Stimulated activated CD8-positive, alpha-beta memory T cell treated with anti-CD3 and anti-CD28 coated beads, Interleukin-4, amount 100 ng/mL, for 24 hours (primary cell): Measurements from ENCODE around the gene LRP5.
"Not testable (repeated sequence)": the region's sequence is repeated elsewhere in the genome, so short reads cannot be mapped to it uniquely, and the experiment has no call there.

Experiments
- DNase-seq: peaks from one replicate; pipeline ENCODE4 v3.0.0-alpha.2; 2020; ENCODE audit warnings: low read depth

The LRP5 gene

DNA sequence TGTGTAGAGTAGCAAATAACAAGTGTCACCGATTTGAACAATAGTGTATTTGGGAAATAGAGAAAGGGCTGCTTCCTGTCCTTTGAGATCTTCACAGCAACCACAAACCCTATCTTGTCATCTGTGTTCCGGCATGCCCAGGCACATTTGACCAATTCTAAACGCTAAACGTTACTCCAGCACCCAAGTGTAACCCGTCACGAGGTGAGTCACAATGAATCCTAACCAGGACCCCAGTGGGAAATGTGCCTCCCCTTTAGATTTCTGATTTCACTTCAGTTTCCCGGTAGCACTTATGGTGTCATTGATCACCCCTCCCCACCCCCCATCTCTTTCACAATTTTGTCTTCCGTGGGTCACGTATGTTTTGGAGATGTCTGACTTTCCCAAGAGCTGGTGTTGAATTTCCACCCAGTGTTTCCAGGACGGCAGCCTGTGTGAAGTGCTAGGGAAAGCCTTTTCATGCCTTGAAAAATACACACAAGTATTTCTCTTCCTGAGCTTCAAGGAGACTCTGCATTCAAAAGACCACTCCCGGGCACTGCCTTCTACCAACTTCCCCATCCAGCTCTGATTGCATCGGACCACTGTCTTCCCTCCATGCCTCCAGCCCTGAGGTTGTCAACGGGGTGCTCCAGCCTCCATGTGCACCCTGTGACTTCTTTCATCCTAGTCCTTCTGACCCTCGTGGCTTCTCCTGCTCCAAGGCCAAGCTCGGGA lies 30.1 kb upstream of the LRP5 start:
- DNase-seq = peak; percentile 9

DNA sequence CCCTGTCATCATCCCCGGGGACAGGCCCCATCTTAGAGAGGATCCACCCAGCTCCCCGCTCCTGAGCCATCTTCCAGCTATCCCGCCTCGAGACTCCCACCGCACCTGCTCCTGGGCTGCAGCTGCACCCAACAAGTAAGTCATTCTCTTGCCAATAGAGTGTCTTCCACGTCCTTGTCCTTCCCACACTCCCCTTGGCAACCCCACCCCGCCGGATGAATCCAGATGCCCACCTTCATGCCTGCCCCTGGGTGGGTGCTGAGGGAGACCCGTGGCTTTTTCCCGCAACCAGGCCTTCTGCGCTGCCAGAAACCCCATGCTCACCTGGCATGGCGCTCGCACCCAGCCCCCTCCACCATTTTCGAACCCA lies 29.5 kb upstream of the LRP5 start:
- DNase-seq = no peak

DNA sequence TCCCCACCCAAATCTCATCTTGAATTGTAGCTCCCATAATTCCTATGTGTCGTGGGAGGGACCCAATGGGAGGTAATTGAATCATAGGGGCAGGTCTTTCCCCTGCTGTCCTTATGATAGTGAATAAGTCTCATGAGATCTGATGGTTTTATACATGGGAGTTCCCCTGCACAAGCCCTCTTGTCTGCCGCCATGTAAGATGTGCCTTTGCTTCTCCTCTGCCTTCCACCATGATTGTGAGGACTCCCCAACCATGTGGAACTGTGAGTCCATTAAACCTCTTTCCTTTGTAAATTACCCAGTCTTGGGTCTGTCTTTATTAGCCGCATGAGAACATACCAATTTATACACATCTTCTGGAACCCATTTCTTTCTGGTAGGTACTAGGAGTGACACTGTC lies 27.8 kb upstream of the LRP5 start:
- not testable (repeated sequence) for DNase-seq

DNA sequence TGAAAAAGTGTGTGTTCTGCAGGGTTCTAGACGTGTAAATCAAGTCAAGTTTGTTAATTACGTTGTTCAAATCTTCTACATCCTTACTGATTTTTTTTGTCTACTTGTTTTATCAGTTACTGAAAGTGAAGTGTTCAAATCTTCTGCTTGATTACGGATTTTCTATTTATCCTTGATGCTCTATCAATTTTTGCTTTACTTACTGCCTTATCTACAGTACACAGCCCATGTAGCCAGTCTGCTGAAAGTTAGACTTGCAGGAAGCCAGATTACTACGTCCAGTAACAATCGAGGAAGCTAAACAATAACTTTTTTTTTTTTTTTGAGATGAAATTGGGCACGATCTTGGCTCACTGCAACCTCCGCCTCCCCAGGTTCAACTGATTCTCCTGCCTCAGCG lies 25.0 kb upstream of the LRP5 start:
- DNase-seq = no peak

DNA sequence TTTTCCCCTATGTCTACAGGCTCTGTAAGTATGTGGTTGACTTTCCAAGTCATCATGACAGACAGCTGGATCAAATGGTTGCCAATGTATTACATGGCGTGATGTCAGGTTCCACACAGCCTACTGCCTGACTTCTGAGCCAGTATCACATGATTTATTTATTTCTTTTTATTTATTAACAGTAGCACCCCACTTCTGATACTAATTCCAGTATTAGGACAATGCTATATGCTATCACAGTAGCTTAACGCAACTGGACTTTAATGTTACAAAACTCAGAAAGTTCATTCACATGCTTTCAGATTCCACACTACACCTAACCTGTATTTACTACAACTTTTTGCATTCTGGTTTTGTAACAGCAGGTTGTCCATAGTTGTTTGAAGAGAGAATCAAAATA lies 22.9 kb upstream of the LRP5 start:
- DNase-seq = no peak

DNA sequence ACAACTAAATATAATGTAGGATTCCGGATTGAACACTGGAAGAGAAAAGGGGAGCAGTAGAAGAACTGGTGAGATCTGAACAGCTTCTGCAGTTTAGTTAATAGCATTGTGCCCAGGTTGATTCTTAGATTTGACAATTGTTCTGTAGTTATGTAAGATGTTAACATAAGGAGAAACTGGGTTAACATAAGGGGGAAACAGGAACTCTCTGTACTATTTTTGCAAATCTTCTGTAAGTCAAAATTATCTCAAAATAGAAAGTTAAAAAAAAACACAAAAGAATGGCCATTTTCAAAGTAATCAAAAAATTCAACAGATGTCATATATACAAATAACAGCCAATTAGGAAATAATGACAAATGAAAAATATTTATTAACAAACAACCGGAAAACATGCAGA lies 18.7 kb upstream of the LRP5 start:
- DNase-seq = no peak

DNA sequence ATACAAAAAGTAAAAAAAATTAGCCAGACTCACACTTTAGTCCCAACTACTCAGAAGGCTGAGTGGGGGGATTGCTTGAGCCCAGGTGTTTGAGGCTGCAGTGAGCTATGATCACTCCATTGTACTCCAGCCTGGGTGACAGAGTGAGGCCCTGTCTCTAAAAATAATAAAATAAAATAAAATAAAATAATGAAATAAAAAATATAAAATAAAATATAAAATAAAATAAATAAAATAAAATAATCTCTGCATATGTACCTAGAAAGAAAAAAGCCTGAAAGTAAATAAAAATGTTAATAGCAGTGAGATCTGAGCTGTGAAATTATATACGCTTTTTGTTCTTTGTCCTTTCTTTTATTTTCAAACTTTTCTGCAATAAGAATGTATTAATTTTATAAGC lies 17.1 kb upstream of the LRP5 start:
- DNase-seq = no peak

DNA sequence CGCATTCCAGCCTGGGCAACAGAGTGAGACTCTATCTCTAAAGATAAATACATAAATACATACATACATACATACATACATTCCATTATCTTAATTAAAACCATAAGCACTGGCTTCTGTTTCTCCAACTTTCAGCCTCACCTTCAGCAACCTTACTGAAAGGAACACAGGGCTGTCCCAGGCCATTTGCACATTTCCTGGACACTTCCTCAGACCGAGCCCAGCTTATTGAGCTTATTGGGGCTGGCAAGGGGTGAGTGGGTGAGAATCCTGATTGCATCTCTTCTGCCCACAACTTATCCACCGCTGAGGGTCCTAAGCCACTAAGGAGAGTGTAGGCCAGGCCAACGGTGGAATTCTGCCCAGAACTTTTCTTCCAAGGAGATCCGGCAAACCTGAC lies 16.5 kb upstream of the LRP5 start:
- no peak for DNase-seq

DNA sequence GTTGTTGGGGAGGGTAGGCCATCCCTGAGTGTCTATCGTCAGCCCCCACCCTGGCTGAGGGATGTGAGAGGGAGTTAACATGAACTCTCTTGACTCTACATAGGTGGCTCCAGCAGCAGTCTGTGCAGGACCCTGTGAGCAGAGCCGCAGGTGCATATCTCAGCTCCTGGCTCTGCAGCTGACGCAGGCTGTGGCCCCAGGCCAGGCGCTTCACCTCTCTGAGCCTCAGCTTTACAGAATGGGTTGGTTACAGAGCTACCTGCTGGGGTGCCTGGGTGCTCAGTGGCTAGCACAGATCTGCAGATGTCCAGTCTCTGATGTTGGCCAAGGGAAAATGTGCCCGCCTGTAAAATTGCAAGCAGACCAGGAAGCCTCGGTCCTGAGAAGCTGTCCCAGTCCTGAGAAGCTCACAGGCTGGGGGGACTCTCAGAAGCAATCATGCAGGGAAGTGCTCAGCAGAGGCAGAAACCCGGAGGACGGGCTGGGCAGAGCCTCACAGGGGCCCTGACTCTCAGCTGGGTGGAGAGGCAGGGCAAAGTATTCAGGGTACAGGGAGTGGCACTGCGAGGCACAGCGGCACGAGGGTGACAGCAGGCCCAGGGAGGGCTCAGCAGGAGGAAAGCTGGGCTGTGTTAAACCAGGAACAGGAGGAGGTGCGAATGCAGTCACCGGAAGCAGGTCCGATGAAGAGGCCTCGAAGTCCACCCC lies 15.9 kb upstream of the LRP5 start:
- no peak for DNase-seq

DNA sequence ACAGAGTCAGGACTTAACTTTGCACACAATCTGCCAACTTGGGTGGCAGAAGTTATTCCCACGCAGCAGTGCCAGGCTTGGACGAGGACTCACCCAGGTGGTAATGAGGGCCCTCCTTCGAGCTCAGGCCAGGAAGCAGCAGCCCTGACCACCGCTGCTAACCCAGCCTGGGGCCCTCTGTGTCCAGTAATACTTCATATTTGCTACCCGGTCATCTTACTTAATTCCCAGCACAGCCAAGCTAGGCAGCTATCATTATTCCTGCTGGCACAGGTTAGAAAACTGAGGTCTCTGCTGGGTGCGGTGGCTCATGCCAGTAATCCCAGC lies 15.4 kb upstream of the LRP5 start:
- DNase-seq = no peak

DNA sequence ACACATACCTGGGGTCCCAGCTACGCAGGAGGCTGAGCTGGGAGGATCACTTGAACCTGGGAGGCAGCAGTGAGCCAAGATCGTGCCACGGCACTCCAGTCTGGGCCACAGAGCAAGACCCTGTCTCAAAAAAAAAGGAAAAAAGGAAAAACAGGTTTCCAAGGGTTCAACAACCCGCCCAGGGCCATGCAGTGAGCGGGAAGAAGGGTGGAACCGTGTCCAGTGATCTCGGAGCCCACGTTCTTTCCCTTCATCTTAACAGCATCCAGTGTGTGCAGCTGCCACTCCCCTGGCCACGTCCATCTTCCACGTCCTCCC lies 14.9 kb upstream of the LRP5 start:
- DNase-seq = no peak

DNA sequence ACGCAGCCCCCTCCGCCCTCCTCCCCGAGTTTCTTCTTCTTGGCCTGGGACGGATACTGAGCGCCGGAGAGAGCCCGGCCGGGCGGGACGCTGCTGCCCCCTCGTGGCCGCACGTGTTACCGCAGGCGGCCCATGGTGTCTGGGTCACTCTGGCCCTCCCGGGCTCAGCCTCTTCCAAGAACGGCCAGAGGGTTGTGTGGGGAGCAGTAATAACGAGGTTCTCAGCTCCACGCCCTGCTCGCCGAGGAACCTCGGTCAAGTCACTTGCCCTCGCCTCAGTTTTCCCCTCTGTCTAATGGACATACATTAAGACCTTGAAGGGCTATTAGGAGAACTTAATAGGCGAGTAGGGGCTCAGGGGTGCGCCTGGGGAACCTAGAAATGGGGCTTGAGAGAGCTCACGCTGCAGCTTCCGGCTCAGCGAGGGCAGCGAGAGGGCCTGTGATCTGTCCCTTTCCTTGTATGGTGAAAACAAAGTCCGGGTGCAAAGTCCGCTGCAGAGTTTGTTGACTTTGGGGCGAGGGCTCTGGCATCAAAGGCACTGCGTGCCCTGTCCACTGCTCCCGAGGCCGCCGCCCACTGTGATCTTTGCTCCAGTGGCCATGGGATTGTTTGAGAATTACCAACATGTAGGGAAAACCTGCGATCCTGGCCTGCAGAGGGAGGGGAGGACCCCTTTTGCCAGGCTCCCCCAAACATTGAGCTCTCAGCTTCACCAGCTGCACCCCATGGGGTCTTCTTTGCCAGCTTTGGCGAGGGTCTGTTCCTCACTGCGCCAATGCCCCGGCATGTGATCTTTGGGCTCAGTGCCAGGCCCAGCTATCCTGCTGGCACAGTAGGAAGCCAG lies 14.4 kb upstream of the LRP5 start:
- DNase-seq = peak; percentile 55

DNA sequence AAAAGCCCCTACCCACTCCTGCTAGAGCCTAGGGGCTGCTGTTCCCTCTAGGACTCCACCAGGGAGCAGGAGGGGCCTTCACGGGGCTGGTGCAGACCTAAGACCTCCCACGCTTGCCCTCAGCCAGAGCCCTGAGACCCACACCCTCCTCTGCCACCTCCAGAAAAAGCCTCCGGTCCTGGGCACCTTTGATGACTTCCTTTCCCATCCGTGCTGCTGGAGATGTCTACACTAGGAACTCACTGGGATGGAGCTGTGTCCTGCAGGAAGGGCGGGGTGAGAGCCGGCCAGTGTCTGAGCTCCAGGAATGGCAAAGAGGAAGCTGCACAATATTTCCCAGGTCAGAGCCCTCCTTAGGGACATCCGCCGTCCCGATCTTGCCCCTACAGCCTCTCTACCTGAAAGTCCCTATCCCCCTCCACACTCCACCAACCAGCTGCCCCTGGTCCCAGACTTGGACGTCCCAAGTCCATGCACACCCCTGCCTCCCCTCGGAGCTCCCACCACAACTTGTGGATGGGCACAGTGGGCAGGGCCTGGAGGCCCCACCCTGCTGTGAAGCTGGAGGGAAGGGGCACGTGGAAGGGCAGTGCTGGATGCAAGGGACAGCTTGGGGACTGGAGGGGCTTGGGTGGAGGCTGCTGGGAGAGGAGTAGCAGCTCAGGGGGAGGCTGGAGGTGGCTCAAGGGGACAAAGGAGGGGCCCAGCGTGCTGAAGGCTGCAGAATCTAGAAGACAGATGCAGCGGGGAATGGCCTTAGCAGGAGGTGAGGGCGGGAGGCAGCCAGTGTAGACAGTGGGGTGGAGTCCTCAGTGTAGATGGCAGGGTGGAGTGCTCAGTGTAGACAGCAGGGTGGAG lies 13.5 kb upstream of the LRP5 start:
- no peak for DNase-seq

DNA sequence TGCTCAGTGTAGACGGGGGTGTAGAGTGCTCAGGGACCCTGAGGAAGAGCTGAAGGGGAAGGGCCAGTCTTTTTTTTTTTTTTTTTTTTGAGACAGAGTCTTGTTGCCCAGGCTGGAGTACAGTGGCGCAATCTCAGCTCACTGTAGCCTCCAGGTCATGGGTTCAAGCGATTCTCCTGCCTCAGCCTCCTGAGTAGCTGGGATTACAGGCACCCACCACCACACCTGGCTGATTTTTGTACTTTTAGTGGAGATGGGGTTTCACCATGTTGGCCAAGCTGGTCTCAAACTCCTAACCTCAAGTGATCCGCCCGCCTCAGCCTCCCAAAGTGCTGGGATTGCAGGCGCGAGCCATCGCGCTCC lies 12.9 kb upstream of the LRP5 start:
- DNase-seq = not testable (repeated sequence)

DNA sequence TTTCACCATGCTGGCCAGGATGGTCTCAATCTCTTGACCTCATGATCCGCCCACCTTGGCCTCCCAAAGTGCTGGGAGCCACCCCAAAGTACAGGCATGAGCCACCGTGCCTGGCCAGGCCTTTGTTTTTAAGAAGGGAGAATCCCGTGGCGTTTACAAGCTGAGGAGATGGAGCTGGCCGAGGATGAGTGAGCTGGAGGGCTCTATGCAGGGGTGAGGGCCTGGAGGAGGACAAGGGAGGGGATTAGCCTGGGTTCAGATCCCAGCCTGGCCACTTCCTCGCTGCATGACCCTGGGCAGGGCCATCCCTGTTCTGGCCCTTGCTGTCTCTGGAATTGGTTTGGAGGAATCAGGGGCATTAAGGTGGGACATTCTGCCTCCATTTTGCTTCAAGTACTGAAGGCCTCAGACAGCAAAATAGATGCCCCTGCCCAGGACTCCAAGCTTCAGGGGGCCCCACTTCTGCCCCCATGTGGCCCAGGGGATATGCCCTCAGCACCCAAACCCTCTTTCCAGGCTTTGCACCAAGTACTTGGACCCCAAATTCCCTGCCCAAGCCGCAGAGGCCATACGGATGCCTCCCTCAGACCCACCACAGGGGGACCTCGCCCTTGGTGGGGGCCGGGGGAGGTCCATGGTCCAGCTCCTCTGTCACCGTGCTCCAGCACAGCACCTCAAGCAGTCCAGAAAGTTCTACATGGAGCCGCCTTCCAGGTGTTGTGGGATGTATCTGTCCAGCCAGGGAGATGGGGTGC lies 12.1 kb upstream of the LRP5 start:
- no peak for DNase-seq

DNA sequence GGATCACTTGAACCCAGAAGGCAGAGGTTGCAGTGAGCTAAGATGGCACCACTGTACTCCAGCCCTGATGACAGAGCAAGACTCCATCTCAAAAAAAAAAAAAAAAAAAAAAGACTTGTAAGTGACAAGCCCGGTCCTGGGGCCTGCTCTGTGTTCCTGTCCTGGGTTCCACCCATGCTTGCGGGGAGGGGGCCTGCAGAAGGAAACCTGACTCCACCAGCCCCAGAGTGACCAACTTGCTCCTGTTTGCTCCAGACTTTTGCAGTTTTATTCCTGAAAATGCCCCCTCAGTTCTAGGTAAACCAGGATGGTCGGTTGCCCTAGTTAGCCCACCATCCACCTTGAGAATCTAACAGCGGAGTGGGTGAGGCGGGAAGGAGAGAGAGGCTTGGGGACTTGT lies 10.1 kb upstream of the LRP5 start:
- DNase-seq = no peak

DNA sequence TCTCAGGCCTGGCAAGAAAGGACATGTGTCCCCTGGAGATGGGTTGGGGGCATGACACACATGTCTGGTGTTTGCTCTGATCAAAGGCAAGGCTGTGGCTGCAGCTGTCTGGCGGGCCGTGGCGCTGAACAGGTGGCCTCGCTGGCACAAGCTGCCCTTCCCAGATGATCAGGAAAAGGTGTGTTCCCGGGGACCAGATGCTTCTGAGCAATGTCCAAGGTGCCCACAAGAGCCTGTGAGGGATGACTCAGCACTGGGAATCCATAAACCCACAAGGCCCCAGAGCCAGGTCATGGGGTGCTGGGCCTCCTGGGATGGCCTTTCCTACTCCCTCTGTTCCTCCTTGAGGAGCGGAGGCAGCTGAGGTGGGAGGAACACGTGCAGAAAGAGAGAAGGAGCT lies 9.7 kb upstream of the LRP5 start:
- no peak for DNase-seq

DNA sequence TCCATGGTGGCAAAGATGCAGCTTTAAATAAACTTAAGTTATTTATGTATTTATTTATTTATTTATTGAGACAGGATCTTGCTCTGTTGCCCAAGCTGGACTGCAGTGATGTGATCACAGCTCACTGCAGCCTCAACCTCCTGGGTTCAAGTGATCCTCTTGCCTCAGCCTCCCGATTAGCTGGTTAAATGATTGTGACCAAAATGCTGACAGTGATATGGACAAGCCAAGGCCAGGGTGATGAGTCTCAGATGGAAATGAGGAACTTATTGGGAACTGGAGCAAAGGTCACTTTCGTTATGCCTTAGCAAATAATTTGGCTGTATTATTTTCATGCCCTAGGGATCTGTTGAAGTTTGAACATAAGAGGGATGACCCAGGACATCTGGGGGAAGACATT lies 9.3 kb upstream of the LRP5 start:
- DNase-seq = no peak

DNA sequence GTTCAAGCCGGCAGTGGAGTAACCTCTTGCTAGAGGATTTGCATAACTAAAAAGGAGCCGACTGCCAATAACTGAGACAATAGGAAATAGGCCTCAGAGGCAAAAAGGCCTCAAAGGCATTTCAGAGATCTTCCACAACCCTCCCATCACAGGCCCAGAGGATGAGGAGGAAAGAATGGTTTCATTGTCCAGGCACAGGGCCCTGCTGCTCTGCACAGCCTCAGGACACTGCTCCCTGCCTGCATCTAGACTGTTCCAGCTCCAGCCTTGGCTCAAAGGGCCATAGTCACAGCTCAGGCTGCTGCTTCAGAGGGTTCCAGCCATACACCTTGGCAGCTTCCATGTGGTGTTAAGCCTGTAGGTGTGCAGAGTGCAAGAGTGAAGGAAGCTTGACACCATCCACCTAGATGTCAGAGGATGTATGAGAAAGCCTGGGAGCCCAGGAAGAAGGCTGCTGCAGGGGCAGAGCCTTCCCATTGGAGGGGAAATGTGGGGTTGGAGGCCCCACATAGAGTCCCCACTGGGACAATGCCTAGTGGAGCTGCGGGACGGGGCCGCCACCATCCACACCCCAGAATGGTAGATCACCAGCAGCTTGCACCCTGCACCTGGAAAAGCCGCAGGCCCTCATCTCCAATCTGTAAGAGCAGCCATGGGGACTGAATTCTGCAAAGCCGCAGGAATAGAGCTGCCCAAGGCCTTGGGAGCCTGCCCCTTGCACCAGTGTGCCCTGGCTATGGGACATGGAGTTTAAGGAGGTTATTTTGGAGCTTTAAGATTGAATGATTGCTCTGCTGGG lies 8.2 kb upstream of the LRP5 start:
- no peak for DNase-seq

DNA sequence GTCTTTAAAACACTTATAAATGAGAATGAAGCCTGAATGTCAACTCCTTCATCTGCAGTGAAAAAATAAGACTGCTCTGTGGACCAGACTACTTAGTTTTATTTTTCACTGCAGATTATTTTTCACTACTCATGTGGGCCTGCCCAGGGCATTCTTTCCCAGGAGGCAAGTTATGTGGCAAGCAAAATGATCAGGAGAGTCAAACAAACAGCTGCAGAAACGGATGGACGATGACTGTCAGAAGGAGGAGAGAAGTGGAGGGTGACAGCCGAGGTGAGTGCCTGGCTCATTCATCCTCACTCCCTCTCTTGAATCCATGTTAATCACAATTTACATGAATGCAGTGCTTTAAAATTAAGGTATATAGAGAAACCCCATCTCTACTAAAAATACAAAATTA lies 5.8 kb upstream of the LRP5 start:
- no peak for DNase-seq

DNA sequence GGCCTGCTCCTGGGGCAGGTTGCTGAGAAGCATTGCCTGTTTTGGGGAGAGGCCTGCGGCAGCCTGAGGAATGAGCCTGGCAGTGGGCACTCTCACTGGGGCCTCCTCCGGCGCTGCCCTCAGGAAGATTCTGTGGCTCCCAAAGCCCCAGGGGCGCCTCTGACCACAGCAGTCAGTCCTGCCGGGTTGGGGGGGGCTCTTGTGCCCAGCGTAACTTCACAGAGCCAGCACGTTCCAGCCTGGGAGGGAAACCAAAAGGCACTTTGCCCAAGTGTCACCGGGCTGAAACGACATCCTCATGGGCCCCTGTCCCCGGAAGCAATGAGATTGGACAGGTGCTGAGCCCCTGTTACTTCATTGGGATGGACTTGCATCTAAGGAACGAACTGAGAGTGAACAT lies 4.3 kb upstream of the LRP5 start:
- no peak for DNase-seq
